GM18517 (cell line): ENCODE measurements around the gene MIAT.
"Not testable (repeated sequence)": the region's sequence is repeated elsewhere in the genome, so short reads cannot be mapped to it uniquely, and the experiment has no call there.

Experiments used
- ATAC-seq: cut with Tn5 transposase; IDR thresholded peaks from one replicate; pipeline ENCODE4 v1.9.1; 2021; ENCODE audit warnings: mild to moderate bottlenecking, moderate library complexity; ENCODE audit not compliant: unreplicated experiment

MIAT gene

DNA sequence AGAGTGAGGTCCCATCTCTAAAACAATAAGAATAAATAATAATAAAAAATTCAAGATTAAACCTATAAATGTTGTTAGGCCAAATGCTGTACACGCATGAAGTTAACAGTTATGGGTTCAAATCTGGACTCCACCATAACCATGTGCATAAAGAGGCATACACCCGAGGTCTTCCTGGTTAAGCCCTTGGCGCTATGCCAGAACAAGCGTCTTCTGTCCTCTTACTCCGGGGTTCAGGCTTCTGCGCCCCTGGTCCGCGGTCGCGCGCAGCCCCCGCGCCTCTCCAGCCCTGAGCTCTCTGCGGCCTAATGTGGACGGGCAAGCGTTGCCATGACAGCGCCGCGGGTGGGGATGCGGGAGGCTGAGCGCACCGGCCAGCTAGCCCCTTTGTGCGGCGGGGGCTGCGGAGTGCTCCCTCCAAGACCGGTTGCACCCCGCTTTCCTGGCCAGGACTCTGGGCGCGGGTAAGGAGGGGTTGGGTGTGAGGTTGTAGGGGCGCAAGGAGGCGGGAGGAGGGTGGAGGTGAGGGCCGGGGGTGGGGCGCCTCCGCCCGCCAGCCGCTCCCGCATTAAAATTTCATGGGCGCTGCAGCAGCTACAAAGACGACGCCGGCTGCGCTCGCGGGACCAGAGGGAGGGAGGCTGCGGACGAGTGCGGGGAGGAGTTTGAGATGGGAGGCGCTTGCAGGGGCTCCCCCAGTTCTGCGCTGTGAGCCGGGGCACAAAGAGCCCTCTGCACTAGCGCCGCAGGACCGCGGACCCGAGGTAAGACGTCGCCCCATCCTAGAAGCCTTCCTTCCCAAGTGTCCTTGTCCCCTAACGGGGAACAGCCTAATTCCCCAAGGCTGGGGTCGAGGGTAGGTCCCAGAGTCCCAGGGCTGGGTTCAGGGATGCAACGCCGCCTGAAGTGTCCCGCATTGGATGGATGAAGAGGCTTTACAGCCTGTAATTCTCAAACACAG is at the start of gene MIAT:
Gene MIAT, plus strand, starts transcription at position 698 of the 961 bp plus-strand sequence.
- no peak for ATAC-seq

GRCh38 chr22:26608129-26608528 is 49.3 kb upstream of the MIAT start:
- ATAC-seq = no peak

DNA sequence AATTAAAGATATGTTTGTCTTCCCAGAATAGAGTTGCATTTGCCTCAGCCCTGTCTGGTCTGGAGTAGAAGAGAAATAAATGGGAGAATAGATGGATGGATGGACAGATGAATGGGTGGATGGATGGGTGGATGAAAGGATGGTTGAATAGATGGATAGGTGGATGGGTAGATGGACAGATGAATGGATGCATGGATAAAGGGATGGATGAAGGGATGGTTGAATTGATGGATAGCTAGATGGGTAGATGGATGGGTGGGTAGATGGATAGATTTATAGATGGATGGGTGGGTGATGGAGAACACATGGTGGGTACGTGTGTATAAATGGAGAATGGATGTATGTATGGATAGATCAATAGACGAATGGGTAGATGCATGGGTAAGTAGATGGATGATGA is 48.1 kb upstream of the MIAT start:
- no peak for ATAC-seq

DNA sequence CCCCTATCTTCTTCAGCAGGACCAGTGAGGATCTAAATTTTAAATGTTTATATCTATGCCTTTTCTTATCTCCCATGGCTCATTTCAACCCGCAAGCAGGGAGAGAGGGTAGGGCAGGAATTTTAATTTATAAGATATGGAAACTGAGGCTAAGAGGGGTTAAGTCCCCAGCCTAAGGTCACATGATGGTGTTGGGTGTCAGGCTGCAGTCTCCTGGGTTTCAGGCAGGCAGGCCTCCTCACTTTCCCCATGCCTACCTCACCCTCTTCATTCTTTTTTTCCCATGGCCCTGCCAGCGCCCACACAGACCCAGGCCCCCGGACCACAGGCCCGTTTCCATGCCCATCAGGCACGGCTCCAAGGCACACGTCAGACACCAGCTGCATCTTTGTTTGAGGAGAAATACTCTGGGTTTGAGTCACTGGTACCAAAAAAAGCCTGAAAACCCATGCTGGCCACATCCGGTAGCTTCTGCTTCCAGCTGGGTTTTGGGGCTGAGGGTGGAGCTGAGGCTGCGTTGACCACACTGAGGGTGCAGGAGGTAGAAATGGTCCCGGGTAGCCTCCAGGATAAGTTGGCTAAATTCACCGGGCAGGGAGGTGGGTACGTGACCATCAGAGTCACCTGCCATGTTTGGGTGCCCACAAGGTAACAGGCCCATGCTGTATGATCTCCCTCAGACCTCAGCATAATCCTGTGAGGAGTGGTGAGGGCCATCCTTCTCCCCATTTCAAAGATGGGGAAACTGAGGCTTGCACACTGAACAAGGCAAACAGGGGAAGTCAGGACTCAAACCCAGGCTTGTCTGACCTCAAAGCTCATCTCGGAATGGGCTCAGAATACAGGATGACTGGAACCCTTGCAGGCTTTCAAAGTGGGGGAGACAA is 47.1 kb upstream of the MIAT start:
- ATAC-seq = peak; percentile 79

DNA sequence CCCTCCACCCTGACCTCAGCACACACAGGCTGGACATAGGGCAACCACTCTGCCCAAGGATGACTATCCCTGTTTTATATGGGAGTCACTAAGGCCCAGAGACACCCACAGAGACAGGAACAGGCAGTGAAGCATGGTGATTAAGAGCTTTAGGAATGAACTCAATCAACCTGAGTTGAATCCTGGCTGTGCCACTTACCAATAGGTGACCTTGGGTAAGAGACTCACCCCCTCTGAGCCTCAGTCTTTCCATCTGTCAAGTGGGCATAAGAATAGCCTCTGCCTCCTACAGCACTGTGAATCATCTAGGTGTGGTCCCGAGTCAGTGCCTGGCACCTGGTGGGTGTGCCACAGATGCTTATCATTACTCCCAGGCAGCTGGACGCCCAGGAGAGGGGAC is 46.4 kb upstream of the MIAT start:
- ATAC-seq = no peak

- no peak for ATAC-seq
Observed at GRCh38 chr22:26612652-26613051, 44.7 kb upstream of the MIAT start.

DNA sequence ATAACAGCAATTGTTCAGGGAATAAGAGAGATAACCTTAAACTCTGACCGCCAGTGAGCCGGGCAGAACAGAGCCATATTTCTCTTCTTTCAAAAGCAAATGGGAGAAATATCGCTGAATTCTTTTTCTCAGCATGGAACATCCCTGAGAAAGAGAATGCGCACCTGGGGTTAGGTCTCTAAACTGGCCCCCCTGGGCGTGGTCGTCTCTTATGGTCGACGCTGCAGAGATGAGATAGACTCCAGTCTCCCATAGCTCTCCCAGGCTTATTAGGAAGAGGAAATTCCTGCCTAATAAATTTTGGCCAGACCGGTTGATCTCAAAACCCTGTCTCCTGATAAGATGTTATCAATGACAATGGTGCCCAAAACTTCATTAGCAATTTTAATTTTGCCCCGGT is 43.6 kb upstream of the MIAT start:
- not testable (repeated sequence) for ATAC-seq

DNA sequence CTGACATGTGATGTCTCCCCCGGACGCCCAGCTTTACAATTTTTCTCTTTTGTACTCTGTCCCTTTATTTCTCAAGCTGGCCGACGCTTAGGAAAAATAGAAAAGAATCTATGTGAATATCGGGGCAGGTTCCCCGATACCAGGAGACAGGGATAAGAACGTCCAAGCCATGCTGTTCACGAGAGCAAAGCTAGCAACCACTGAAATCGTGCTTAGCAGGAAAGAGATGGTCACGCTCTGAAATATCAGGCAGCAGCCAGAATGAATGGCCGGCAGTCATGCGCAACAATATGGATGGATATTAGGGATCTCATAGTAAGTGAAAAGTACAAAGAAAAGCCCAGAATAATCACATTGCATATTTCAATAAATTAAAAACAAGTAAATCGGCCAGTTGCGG is 43.1 kb upstream of the MIAT start:
- no peak for ATAC-seq

- ATAC-seq = no peak
Observed at GRCh38 chr22:26615149-26615548, 42.2 kb upstream of the MIAT start.

DNA sequence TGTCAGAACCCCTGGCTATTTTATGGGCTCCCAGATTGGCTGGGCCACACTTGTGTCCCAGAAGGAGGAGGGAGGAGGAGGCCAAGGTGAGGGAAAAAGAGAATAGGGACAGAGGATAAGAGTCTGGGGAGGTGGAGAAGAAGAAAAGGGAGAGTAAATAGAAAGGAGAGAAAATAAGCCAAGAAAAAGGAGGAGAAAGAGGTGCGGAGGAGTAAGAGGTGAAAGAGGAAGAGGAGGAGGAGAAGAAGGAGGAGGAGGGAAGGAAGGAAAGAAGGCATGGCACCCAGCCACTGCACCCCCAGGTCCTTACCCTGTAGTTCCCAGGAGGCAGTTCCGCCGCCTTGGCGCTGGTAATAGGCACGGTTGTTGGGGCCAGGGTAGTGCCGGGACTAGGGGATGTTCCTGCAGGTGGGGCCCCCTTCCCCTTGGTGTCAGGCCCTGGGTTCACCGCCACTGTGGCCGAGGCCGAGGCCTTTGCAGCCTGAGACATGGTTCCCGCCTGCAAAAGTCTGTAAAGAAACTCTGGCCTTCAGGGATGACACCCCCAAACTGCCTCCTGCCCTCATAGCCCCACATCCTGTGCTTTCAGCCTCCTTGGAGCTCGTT is 41.5 kb upstream of the MIAT start:
- ATAC-seq = no peak

- no peak for ATAC-seq
Observed at GRCh38 chr22:26616650-26617049, 40.7 kb upstream of the MIAT start.

- ATAC-seq = no peak
Observed at GRCh38 chr22:26617271-26618199, 39.9 kb upstream of the MIAT start, which contains the start of gene CRYBB1. Gene CRYBB1 (minus strand): TSS chr22:26618027. CDS start chr22:26616319, 1,708 bp downstream.

- no peak for ATAC-seq
Observed at GRCh38 chr22:26618455-26618854, 38.9 kb upstream of the MIAT start.

DNA sequence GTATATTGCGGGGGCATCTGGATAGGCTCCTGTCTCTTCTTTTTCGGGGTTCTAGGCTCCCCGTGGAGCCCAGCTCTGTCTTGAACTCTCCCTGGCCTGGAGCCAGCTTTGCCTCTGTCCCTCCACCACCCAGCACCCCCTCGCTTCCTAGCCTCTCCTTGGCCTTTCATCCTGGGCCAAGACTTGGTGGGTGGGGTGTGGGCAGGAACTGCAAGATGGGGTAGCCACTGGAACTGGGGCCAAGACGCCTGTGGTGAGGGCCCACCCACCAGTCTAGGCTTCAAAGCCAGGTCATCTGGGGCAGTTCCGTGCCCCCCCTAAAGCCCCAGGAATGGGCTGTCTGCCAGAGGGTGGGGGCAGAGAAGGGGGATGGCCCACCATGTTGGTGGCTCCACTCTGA is 37.9 kb upstream of the MIAT start:
- no peak for ATAC-seq

GRCh38 chr22:26620197-26620596 is 37.2 kb upstream of the MIAT start:
- ATAC-seq = no peak

DNA sequence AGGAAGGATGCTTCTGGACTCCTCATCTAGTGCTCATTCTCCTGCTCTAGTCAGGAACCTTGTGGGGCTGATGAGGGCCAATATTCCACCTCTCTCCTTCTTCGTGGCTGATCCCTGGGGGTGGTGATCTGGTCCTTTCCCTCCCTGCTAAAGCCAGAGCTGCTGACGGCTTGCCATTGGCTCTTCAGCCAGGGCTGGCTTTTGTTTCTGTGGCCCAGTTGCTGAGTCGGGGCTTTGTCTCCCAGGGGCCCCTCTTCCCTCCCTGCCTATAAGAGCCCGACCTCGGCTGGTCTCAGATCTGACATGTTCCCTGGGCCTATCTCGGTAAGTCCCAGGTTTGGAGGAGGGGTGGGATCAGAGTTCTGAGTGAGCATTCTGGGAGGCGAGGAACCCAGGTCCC is 35.7 kb upstream of the MIAT start, which contains the start of gene CRYBA4:
Gene CRYBA4, plus strand, starts transcription at position 301 of the 400 bp plus-strand sequence. CDS start 634 bp downstream, outside the sequence.
- ATAC-seq = no peak

DNA sequence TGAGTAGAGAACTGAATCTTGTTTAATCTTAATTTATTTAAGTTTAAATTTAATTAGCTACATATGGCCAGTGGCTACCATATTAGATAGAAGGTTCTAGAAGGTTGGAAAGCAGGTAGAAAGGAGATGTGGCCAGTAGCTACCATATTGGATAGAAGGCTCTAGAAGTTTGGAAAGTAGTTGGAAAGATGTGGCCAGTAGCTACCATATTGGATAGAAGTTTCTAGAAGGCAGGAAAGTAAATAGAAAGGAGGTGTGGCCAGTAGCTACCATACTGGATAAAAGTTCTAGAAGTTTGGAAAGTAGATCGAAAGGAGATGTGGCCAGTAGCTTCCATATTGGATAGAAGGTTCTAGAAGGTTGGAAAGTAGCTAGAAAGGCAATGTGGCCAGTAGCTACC is 33.4 kb upstream of the MIAT start:
- no peak for ATAC-seq

- no peak for ATAC-seq
Observed at GRCh38 chr22:26624803-26625202, 32.6 kb upstream of the MIAT start.

DNA sequence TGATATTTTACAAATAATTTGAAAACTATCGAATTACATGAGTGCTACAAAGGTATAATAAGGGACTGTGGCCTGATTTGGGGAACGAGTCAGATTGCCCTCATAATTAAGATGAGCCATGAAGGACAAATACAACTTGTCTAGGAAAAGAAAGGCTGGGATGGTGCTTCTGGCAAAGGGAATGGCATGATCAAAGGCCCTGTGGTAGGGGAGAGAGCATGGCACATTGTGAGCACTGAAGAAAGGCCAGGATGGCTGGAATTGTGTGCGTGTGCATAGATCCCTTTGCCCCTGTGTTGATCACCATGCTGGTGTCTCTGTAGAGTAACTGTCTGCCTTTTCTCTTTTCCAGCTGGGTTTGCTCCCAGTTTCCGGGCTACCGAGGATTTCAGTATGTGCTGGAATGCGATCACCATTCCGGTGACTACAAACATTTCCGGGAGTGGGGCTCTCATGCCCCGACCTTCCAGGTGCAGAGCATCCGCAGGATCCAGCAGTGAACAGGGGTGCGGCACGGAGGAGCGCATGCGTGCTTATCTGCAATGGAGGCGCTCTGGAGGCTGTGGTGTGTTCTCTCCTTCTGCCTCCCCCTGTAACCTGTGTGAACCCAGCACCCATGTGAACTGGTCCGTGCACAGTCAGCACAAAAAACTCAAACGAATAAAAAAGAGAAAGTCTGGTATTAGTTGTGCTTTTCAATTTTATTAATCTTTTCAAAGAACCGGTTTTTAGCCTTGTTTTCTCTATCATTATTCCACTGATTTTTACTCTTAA is 27.2 kb upstream of the MIAT start:
- ATAC-seq = no peak
